HEK293 (cell line): ENCODE results near the gene ASMT.

ENCODE experiments used
- CTCF ChIA-PET: fragments of 350-600 bp; formaldehyde crosslinking; extraction: SDS; loops from one replicate; lab custom pipeline; 2021; ENCODE audit warnings: antibody characterized with exemption; lab: Yijun Ruan, JAX
- POLR2A ChIA-PET: fragments of 300-600 bp; formaldehyde crosslinking; extraction: SDS; loops from one replicate; lab custom pipeline; 2020; ENCODE audit warnings: antibody characterized with exemption, inconsistent platforms; lab: Yijun Ruan, JAX
- H3K27ac ChIP-seq: fragments of 200-500 bp; sonication (Bioruptor generic); 2 replicates; pipeline ENCODE4 v1.5.1; 2014; ENCODE audit warnings: low read depth, low read length, control low read depth, inconsistent platforms; ENCODE audit errors: extremely low read depth
- H3K36me3 ChIP-seq, 2 experiments: fragments of 200-500 bp in 1 of 2; sonication (Bioruptor generic) in 1 of 2; 1 replicate in 1 of 2; 2 replicates in 1 of 2; pipeline ENCODE4 v1.5.1; 2014 to 2017; ENCODE audit warnings: inconsistent platforms in 2 of 2, low read length in 2 of 2; ENCODE audit not compliant: control insufficient read depth in 2 of 2, insufficient read depth in 1 of 2
- H3K4me1 ChIP-seq: fragments of 200-500 bp; sonication (Bioruptor generic); 2 replicates; pipeline ENCODE4 v1.5.1; 2014; ENCODE audit warnings: mild to moderate bottlenecking, low read length, inconsistent platforms; ENCODE audit not compliant: control insufficient read depth, insufficient read depth
- H3K4me3 ChIP-seq: 2 replicates; pipeline ENCODE4 v1.5.1; 2011; ENCODE audit warnings: low read depth, mild to moderate bottlenecking, control low read depth, low read length, moderate library complexity
- H3K9me3 ChIP-seq: fragments of 200-500 bp; sonication (Bioruptor generic); 2 replicates; pipeline ENCODE4 v1.5.1; 2014; ENCODE audit warnings: low read depth, low read length, inconsistent platforms; ENCODE audit not compliant: control insufficient read depth, insufficient read depth
- FEZF1 ChIP-seq: fragments of 450-650 bp; formaldehyde crosslinking; IDR thresholded peaks from 2 replicates; pipeline ENCODE4 v1.5.1; 2016; ENCODE audit warnings: missing biosample characterization, missing genetic modification characterization
- GFI1B ChIP-seq: fragments of 450-650 bp; formaldehyde crosslinking; IDR thresholded peaks from 2 replicates; pipeline ENCODE4 v1.5.1; 2016; ENCODE audit warnings: missing biosample characterization, missing genetic modification characterization
- GLIS1 ChIP-seq: fragments of 450-650 bp; formaldehyde crosslinking; IDR thresholded peaks from 2 replicates; pipeline ENCODE4 v1.5.1; 2016; ENCODE audit warnings: missing biosample characterization, missing genetic modification characterization
- GLIS2 ChIP-seq: fragments of 450-650 bp; formaldehyde crosslinking; IDR thresholded peaks from 2 replicates; pipeline ENCODE4 v1.5.1; 2016; ENCODE audit warnings: missing biosample characterization, missing genetic modification characterization
- HOXD13 ChIP-seq: sonication (generic); formaldehyde crosslinking; IDR thresholded peaks from 2 replicates; pipeline ENCODE4 v1.8.0; 2022; ENCODE audit warnings: missing genetic modification reagents, borderline replicate concordance
- SP3 ChIP-seq: fragments of 450-650 bp; formaldehyde crosslinking; IDR thresholded peaks from 2 replicates; pipeline ENCODE4 v1.5.1; 2016; ENCODE audit warnings: missing biosample characterization, missing genetic modification characterization
- TCF7L2 ChIP-seq: IDR thresholded peaks from 2 replicates; pipeline ENCODE4 v1.6.1; 2011; ENCODE audit warnings: low read depth, mild to moderate bottlenecking, inconsistent platforms, low read length, moderate library complexity, borderline replicate concordance
- ZBTB8A ChIP-seq: fragments of 450-650 bp; formaldehyde crosslinking; IDR thresholded peaks from 2 replicates; pipeline ENCODE4 v1.5.1; 2016; ENCODE audit warnings: missing biosample characterization, missing genetic modification characterization
- ZNF112 ChIP-seq: fragments of 450-650 bp; formaldehyde crosslinking; IDR thresholded peaks from 2 replicates; pipeline ENCODE4 v1.5.0; 2017; ENCODE audit warnings: missing biosample characterization, missing genetic modification characterization
- ZNF155 ChIP-seq: fragments of 450-650 bp; formaldehyde crosslinking; IDR thresholded peaks from 2 replicates; pipeline ENCODE4 v1.5.1; 2016; ENCODE audit warnings: missing biosample characterization, missing genetic modification characterization
- ZNF335 ChIP-seq: fragments of 450-650 bp; formaldehyde crosslinking; conservative IDR thresholded peaks from 2 replicates; pipeline ENCODE4 v1.5.1; 2016; ENCODE audit warnings: missing biosample characterization, missing genetic modification characterization
- ZNF416 ChIP-seq: fragments of 450-650 bp; formaldehyde crosslinking; IDR thresholded peaks from 2 replicates; pipeline ENCODE4 v1.5.1; 2016; ENCODE audit warnings: missing biosample characterization, missing genetic modification characterization
- ZNF433 ChIP-seq: fragments of 450-650 bp; formaldehyde crosslinking; IDR thresholded peaks from 2 replicates; pipeline ENCODE4 v1.5.1; 2016; ENCODE audit warnings: missing biosample characterization, missing genetic modification characterization, low read depth
- ZNF529 ChIP-seq: fragments of 450-650 bp; formaldehyde crosslinking; IDR thresholded peaks from 2 replicates; pipeline ENCODE4 v1.5.1; 2017; ENCODE audit warnings: missing genetic modification characterization, missing biosample characterization; ENCODE audit not compliant: insufficient replicate concordance
- ZNF610 ChIP-seq: fragments of 450-650 bp; formaldehyde crosslinking; IDR thresholded peaks from 2 replicates; pipeline ENCODE4 v1.5.1; 2016; ENCODE audit warnings: missing biosample characterization, missing genetic modification characterization, borderline replicate concordance
- ZNF677 ChIP-seq: fragments of 450-650 bp; IDR thresholded peaks from 2 replicates; pipeline ENCODE4 v1.5.0; 2018; ENCODE audit warnings: missing biosample characterization, mild to moderate bottlenecking, missing genetic modification characterization, moderate library complexity
- ZSCAN16 ChIP-seq: fragments of 450-650 bp; formaldehyde crosslinking; IDR thresholded peaks from 2 replicates; pipeline ENCODE4 v1.5.1; 2016; ENCODE audit warnings: missing biosample characterization, missing genetic modification characterization
- ZXDB ChIP-seq: fragments of 450-650 bp; formaldehyde crosslinking; IDR thresholded peaks from 2 replicates; pipeline ENCODE4 v1.5.1; 2016; ENCODE audit warnings: missing biosample characterization, missing genetic modification characterization
- TF ChIP-seq, protein P1 (sequence below): fragments of 450-650 bp; formaldehyde crosslinking; IDR thresholded peaks from 2 replicates; pipeline ENCODE4 v1.5.1; 2016; ENCODE audit warnings: missing biosample characterization, missing genetic modification characterization
- TF ChIP-seq, protein P2 (sequence below): fragments of 450-650 bp; formaldehyde crosslinking; IDR thresholded peaks from 2 replicates; pipeline ENCODE4 v1.5.1; 2016; ENCODE audit warnings: missing biosample characterization, missing genetic modification characterization
- TF ChIP-seq, protein P3 (sequence below): fragments of 450-650 bp; formaldehyde crosslinking; IDR thresholded peaks from 2 replicates; pipeline ENCODE4 v1.5.1; 2016; ENCODE audit warnings: missing biosample characterization, missing genetic modification characterization
- TF ChIP-seq, protein P4 (sequence below): fragments of 450-650 bp; formaldehyde crosslinking; IDR thresholded peaks from 2 replicates; pipeline ENCODE4 v1.5.1; 2016; ENCODE audit warnings: missing biosample characterization, missing genetic modification characterization
- TF ChIP-seq, protein P5 (sequence below): IDR thresholded peaks from 2 replicates; pipeline ENCODE4 v1.6.1; 2011; ENCODE audit warnings: mild to moderate bottlenecking, low read depth, low read length, borderline replicate concordance
- TF ChIP-seq, protein P6 (sequence below): fragments of 450-650 bp; formaldehyde crosslinking; IDR thresholded peaks from 2 replicates; pipeline ENCODE4 v1.5.1; 2016; ENCODE audit warnings: missing biosample characterization, missing genetic modification characterization
- TF ChIP-seq, protein P7 (sequence below): fragments of 450-650 bp; formaldehyde crosslinking; IDR thresholded peaks from 2 replicates; pipeline ENCODE4 v1.5.1; 2017; ENCODE audit warnings: missing biosample characterization, missing genetic modification characterization

Gene ASMT

DNA sequence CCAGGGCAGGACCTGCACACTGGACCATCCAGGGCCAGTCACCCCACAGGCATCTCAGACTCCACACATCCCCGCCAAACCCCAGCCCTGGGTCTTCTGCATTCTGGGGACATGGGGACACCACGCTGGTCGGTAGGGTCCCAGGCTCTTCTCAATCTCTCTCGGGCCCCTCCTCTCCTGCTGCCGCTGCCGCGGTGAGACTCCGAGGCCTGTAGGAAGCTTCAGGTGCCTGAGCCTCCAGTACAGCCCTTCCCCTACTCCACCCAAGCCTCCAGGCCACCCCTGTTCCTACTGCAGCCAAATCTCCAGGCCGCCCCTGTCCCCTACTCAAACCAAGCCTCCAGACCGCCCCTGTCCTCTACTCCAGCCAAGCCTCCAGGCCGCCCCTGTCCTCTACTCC, 5.5 kb upstream of the ASMT start:
- Histone ChIP-seq H3K27ac (no peak overlapping the region), H3K36me3 (no peaks in the 10 kb centered on the region; a peak in 1 of 3 replicates), H3K4me1 (no peaks in the 10 kb centered on the region), H3K4me3 (no peak overlapping the region), H3K9me3 (no peaks in the 10 kb centered on the region)
- CTCF ChIA-PET = no interaction called here
- TF ChIP-seq ZSCAN16 (tag by site-specific recombination) (no peak), ZNF155 (tag by site-specific recombination) (no peak), ZNF677 (no peak), GLIS1 (no peak), FEZF1 (tag by site-specific recombination) (no peak), GLIS2 (tag by site-specific recombination) (no peak), ZXDB (no peak), ZNF529 (tag by site-specific recombination) (no peak), ZNF610 (tag by site-specific recombination) (no peak)
- TF ChIP-seq, protein P1, sequence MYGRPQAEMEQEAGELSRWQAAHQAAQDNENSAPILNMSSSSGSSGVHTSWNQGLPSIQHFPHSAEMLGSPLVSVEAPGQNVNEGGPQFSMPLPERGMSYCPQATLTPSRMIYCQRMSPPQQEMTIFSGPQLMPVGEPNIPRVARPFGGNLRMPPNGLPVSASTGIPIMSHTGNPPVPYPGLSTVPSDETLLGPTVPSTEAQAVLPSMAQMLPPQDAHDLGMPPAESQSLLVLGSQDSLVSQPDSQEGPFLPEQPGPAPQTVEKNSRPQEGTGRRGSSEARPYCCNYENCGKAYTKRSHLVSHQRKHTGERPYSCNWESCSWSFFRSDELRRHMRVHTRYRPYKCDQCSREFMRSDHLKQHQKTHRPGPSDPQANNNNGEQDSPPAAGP (tag by site-specific recombination) = no peak
- POLR2A ChIA-PET = no interaction called here

DNA sequence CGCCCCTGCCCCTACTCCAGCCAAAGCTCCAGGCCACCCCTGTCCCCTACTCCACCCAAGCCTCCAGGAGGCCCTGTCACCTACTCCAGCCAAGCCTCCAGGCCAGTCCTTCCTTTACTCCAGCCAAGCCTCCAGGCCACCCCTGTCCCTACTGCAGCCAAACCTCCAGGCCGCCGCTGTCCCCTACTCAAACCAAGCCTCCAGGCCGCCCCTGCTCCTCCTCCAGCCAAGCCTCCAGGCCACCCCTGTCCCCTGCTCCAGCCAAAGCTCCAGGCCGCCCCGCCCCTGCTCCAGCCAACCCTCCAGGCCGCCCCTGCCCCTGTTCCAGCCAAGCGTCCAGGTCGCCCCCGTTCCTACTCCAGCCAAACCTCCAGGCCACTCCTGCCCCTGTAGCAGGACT, 5.1 kb upstream of the ASMT start:
- POLR2A ChIA-PET = no interaction called here
- CTCF ChIA-PET = no interaction called here
- H3K36me3 ChIP-seq = no peaks in the 10 kb centered on the region; a peak in 1 of 3 replicates
- TF ChIP-seq, protein P2, sequence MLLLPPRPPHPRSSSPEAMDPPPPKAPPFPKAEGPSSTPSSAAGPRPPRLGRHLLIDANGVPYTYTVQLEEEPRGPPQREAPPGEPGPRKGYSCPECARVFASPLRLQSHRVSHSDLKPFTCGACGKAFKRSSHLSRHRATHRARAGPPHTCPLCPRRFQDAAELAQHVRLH (tag by site-specific recombination) = no peak
- TF ChIP-seq TCF7L2 (no peak), ZSCAN16 (tag by site-specific recombination) (no peak), ZNF335 (tag by site-specific recombination) (no peak), HOXD13 (CRISPR knock-in tag) (no peak), ZNF433 (tag by site-specific recombination) (no peak), GFI1B (tag by site-specific recombination) (no peak), ZBTB8A (tag by site-specific recombination) (no peak), SP3 (tag by site-specific recombination) (no peak), ZNF416 (tag by site-specific recombination) (no peak), ZNF112 (tag by site-specific recombination) (no peak), ZNF677 (no peak)
- TF ChIP-seq, protein P3, sequence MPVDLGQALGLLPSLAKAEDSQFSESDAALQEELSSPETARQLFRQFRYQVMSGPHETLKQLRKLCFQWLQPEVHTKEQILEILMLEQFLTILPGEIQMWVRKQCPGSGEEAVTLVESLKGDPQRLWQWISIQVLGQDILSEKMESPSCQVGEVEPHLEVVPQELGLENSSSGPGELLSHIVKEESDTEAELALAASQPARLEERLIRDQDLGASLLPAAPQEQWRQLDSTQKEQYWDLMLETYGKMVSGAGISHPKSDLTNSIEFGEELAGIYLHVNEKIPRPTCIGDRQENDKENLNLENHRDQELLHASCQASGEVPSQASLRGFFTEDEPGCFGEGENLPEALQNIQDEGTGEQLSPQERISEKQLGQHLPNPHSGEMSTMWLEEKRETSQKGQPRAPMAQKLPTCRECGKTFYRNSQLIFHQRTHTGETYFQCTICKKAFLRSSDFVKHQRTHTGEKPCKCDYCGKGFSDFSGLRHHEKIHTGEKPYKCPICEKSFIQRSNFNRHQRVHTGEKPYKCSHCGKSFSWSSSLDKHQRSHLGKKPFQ = no peak
- TF ChIP-seq, protein P4, sequence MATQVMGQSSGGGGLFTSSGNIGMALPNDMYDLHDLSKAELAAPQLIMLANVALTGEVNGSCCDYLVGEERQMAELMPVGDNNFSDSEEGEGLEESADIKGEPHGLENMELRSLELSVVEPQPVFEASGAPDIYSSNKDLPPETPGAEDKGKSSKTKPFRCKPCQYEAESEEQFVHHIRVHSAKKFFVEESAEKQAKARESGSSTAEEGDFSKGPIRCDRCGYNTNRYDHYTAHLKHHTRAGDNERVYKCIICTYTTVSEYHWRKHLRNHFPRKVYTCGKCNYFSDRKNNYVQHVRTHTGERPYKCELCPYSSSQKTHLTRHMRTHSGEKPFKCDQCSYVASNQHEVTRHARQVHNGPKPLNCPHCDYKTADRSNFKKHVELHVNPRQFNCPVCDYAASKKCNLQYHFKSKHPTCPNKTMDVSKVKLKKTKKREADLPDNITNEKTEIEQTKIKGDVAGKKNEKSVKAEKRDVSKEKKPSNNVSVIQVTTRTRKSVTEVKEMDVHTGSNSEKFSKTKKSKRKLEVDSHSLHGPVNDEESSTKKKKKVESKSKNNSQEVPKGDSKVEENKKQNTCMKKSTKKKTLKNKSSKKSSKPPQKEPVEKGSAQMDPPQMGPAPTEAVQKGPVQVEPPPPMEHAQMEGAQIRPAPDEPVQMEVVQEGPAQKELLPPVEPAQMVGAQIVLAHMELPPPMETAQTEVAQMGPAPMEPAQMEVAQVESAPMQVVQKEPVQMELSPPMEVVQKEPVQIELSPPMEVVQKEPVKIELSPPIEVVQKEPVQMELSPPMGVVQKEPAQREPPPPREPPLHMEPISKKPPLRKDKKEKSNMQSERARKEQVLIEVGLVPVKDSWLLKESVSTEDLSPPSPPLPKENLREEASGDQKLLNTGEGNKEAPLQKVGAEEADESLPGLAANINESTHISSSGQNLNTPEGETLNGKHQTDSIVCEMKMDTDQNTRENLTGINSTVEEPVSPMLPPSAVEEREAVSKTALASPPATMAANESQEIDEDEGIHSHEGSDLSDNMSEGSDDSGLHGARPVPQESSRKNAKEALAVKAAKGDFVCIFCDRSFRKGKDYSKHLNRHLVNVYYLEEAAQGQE (tag by site-specific recombination) = no peak
- TF ChIP-seq, protein P5, sequence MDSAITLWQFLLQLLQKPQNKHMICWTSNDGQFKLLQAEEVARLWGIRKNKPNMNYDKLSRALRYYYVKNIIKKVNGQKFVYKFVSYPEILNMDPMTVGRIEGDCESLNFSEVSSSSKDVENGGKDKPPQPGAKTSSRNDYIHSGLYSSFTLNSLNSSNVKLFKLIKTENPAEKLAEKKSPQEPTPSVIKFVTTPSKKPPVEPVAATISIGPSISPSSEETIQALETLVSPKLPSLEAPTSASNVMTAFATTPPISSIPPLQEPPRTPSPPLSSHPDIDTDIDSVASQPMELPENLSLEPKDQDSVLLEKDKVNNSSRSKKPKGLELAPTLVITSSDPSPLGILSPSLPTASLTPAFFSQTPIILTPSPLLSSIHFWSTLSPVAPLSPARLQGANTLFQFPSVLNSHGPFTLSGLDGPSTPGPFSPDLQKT = no peak
- TF ChIP-seq, protein P6, sequence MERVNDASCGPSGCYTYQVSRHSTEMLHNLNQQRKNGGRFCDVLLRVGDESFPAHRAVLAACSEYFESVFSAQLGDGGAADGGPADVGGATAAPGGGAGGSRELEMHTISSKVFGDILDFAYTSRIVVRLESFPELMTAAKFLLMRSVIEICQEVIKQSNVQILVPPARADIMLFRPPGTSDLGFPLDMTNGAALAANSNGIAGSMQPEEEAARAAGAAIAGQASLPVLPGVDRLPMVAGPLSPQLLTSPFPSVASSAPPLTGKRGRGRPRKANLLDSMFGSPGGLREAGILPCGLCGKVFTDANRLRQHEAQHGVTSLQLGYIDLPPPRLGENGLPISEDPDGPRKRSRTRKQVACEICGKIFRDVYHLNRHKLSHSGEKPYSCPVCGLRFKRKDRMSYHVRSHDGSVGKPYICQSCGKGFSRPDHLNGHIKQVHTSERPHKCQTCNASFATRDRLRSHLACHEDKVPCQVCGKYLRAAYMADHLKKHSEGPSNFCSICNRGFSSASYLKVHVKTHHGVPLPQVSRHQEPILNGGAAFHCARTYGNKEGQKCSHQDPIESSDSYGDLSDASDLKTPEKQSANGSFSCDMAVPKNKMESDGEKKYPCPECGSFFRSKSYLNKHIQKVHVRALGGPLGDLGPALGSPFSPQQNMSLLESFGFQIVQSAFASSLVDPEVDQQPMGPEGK (tag by site-specific recombination) = no peak
- TF ChIP-seq, protein P7, sequence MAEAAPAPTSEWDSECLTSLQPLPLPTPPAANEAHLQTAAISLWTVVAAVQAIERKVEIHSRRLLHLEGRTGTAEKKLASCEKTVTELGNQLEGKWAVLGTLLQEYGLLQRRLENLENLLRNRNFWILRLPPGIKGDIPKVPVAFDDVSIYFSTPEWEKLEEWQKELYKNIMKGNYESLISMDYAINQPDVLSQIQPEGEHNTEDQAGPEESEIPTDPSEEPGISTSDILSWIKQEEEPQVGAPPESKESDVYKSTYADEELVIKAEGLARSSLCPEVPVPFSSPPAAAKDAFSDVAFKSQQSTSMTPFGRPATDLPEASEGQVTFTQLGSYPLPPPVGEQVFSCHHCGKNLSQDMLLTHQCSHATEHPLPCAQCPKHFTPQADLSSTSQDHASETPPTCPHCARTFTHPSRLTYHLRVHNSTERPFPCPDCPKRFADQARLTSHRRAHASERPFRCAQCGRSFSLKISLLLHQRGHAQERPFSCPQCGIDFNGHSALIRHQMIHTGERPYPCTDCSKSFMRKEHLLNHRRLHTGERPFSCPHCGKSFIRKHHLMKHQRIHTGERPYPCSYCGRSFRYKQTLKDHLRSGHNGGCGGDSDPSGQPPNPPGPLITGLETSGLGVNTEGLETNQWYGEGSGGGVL = no peak

More for the DNA sequence above, 5.1 kb upstream of the ASMT start:
- Histone ChIP-seq H3K4me3 (no peak overlapping the region), H3K4me1 (no peaks in the 10 kb centered on the region), H3K27ac (no peak overlapping the region), H3K9me3 (no peaks in the 10 kb centered on the region)
